ENCODE results near the gene ACADM. TPM values are rescaled to one million over a fixed set of nuclear protein-coding genes. Genes with fewer than 3 reads are reported as not detected.

Gene ACADM
- total RNA-seq, 8 experiments from 2014 or later = 50.8 to 90.6 (median 65.0) TPM

GRCh38 chr1:75811211-75811981, 86.9 kb downstream of the ACADM start:
- Histone ChIP-seq H3K27ac (no peak overlapping the region), H3K4me1 (replicated peaks in 1 of 2) (no peaks in the 10 kb centered on the region), H3K4me3 (no peak overlapping the region)
- 0 to 100% (median 78%) methylated on average over 1 of the region's 1 CpG for WGBS, 10 experiments
- no peak for ATAC-seq (replicated peaks in 6 of 8)
- in situ Hi-C loops (cut with MboI; ENCODE audit: low pct_unique_long_range_greater_than_20kb in 2 of 9, low sequenced_read_pairs in 9 of 9, unreplicated experiment in 9 of 9) = no loop called here

GRCh38 chr1:75812065-75812464, 87.6 kb downstream of the ACADM start:
- Histone ChIP-seq H3K4me3 (no peak overlapping the region), H3K4me1 (replicated peaks in 1 of 2) (no peaks in the 10 kb centered on the region), H3K27ac (no peak overlapping the region)
- no peak for ATAC-seq (replicated peaks in 6 of 8)
- in situ Hi-C loops (cut with MboI; ENCODE audit: low pct_unique_long_range_greater_than_20kb in 2 of 9, low sequenced_read_pairs in 9 of 9, unreplicated experiment in 9 of 9) = no loop called here
- 58 to 100% (median 84%) methylated on average over 1 to 3 of the region's 3 CpGs for WGBS, 10 experiments

Other genes with a start within 250 kb of the ACADM start
- gene SLC44A5, start 113.6 kb upstream of the ACADM start, total RNA-seq = 10 to 100 TPM in 5 of 8 experiments, not detected in 3; 27.7 to 58.8 (median 52.0) TPM
- 100 to 1,000 TPM in 7 of 8 experiments, 10 to 100 TPM in 1; 95.3 to 179 (median 145) TPM for gene RABGGTB, start 61.5 kb downstream of the ACADM start, total RNA-seq
- gene MSH4, start 72.2 kb downstream of the ACADM start, total RNA-seq = under 1 TPM; 0.11 to 0.51 (median 0.22) TPM
- not detected for gene ASB17, start 207.7 kb downstream of the ACADM start, total RNA-seq

All from motor neuron (in vitro differentiated cells).